HG03280 (cell line): ENCODE results near the gene ZNF678.
"Not testable (repeated sequence)": the region's sequence is repeated elsewhere in the genome, so short reads cannot be mapped to it uniquely, and the experiment has no call there.

Experiments
- ATAC-seq: cut with Tn5 transposase; IDR thresholded peaks from one replicate; pipeline ENCODE4 v1.9.1; 2021; ENCODE audit warnings: mild to moderate bottlenecking, moderate library complexity; ENCODE audit not compliant: unreplicated experiment

The ZNF678 gene

DNA sequence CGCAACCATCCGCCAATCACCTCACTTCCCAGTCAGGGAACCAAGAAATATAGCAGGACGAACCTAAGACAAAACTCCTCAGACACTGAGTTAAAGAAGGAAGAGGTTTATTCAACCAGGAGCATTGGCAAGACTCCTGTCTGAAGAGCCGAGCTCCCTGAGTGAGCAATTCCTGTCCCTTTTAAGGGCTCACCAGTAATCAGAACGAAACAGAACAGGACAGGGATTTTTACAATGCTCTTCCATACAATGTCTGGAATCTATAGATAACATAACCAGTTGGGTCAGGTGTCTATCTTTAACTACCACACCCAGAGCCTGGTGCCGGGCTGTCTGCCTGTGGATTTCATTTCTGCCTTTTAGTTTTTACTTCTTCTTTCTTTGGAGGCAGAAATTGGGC, 32.9 kb downstream of the ZNF678 start:
- not testable (repeated sequence) for ATAC-seq

DNA sequence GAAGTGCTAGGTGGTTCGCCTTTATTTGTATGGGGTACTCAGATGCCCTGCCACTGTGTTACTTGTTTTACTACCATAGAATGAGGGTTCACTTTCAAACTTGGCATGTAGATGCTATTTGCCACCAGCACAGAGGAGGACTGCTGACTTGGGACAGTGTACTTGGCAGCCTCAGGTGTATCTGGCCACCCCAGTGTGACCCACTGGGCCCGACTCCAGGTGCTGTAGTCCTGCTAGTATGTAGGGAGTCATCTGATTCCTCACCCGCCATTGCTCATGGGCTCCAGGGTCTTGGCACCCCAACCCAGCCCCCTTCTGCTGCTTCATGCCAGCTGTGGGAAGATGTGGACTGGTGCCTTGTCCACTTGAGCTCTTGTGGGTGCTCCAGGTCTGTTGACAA, 40.0 kb downstream of the ZNF678 start:
- ATAC-seq, result no peak

DNA sequence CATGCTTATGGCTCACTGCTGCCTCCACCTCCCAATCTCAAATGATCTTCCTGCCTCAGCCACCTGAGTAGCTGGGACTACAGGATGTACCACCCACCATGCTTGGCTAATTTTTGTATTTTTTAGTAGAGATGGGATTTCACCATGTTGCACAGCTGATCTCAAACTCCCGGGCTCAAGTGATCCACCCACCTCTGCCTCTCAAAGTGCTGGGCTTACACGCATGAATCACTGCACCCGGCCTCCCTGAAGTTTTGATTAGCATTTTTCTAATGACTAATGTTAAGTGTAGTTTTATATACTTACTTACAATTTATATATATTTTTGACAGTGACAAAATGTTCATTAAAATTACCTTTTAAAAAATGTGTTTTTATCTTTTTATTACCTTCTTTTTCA, 41.1 kb downstream of the ZNF678 start:
- ATAC-seq, result no peak

DNA sequence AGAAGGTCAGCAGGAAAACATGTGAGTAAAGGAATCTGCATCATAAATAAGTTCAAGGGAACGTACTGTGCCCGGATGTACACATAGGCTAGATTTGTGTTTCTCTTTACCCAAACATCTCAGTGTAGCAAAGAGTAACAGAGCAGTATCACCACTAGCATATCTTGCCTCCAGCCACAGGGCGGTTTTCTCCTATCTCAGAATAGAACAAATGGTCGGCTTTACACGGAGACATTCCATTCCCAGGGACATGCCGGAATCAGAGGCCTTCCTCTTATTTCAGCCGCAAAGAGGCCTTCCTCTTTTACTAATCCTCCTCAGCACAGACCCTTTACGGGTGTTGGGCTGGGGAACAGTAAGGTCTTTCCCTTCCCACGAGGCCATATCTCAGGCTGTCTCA, 42.9 kb downstream of the ZNF678 start:
- ATAC-seq, result not testable (repeated sequence)

DNA sequence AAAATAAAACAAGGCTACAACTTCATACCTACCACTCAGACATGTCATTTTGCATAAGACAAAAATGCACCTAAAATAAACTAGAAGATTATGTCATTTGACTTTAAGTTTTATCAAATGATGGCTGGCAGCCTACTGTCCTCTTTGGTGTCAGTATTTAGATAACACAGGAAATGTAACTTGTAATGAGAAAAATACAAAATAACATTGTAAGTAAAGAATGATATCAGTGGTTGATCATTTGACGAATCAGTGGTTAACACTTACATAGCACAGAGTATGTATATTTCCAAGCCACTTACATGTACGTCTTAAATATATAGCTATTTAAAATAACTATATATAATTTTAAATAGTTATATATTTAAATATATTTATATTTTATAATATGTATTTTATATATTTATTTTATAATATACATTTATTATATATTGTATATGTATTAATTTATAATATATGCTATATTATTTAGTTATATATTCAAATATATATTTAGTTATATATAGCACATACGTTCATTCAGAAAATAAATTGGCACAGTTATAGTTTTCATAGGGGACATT, 44.1 kb downstream of the ZNF678 start:
- no peak for ATAC-seq

DNA sequence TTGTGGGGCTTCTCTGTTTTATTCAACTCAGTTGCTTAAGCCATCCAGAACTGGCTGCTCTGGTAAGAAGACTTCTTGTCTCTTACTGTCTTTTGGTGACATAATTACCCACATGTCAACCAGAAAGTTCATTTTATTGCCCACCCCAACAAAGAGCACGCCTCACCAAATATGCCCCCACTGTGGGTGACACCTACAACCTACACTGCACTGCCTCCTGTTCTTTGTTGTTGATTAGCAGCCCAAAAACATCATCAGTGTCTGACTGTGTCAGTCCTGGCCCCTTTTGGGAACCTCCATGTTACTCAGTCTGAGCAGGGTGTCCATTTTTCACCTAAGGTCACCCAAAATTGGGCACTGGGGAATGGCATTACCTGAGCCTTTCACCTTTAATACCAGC, 49.3 kb downstream of the ZNF678 start:
- no peak for ATAC-seq

DNA sequence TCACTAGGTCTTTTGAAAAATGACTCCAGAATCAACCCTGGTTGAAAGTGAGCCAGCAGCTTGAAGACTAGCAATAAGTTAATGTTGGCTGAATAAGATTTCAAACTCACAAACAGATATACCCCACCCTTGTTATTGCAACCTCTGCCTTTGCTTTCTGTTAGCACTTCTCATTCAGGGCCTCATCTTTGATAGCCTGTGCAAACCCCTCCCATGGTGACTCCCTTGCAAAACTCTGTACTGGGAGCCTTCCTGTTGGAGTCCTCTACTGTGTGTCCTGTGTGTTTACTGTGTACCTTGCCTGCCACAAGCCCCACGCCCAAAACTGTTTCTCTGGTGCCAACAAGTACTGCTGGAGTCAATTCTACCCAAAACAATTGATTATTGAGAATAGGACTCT, 50.2 kb downstream of the ZNF678 start:
- ATAC-seq, result no peak

DNA sequence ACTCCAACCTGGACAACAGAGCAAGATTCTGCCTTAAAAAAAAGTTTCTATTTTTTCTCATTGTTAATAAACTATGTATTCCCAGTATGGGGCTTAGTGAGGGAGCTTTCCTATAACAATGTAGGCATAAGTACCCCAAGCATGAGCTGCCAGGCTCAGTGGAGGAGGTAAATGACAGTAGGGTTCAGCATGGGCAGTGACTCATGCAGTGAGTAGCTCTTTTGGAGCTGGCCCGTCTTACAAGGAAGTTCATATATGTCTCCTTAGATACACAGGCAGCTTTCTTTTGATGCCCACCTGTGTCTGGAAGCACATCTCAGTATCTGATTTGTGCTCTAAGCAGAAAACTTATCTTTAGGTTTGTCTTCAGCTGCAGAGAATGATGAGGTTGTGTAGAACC, 57.9 kb downstream of the ZNF678 start:
- ATAC-seq, result no peak

DNA sequence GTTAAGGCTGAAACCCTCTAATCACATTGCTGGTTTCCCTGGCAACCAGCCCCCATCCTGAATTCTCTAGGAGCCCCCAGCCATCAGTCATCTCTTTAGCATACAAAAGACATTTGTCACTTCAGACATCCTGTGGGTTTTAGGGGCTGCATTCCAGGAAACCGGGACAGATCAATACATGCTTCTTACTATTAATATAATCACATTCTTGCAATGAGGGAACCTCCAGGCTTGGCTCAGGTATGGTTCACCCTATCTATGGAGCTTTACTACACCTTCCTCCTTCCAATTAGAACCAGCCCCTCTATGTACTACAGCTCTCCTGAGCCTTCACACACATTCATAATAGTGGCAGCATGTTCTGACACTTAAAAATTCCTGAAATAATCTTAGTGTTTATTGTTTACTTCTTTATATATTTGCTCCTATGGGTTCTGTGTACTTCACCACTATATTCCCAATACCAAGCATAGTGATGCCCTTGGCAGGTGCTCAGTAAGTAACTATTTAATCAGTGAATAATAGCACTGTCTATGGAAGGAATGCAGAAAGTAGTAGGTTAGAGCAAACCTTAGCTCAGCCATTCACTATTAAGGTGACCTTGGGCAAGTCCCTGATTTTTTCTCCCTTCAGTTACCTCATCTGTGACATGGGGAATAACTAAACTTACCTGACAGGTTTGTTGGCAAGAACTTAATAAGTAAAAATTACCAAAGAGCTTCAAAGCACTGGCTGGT, 59.6 kb downstream of the ZNF678 start:
- ATAC-seq, result no peak

DNA sequence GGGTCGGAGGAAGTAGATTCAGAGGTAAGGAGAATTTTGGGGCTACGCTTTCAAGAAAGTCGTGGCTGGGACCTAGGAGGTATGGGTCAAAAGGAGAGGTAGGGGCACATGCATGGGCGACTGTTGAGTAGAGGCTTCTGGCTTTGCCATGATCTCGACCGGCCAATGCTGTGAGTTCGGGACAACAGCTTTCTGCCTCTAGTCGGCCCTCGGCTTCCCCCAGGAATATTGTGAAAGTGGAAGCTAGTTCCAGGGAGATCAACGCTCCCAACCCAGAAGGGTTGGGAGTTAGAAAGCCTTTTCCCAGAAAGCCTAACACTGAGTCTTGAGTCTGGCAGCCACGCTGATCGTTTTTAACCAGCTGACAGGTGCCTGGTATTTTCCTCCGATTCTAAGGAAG, 69.0 kb downstream of the ZNF678 start:
- no peak for ATAC-seq

DNA sequence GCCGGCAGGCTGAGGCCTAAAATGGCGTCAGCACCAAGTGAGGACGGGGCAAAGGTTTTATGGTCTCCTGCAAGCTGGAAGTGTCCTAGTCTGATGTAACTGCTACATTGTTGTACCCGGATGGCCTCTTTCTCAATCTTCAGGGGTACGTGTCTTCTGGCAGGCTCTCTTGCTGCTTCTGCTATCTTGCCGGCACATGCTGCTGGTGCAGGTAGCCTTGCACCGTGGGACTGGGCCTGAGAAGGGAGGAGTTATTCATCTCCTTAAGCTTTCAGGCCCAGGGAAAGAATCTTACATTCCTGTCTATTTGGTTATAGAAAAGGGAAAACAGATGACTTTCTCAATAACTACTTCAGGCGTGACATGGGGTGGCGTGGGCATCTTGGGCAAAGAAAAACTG, 72.2 kb downstream of the ZNF678 start:
- no peak for ATAC-seq

DNA sequence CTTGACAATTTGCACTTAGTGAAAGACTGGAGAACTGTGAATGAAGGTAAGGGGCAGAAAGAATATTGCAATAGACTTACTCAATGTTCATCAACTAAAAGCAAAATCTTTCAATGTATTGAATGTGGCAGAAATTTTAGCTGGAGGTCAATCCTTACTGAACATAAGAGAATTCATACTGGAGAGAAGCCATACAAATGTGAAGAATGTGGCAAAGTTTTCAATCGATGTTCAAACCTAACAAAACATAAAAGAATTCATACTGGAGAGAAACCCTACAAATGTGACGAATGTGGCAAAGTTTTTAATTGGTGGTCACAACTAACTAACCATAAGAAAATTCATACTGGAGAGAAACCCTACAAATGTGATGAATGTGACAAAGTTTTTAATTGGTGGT, 91.1 kb downstream of the ZNF678 start:
- ATAC-seq, result no peak

DNA sequence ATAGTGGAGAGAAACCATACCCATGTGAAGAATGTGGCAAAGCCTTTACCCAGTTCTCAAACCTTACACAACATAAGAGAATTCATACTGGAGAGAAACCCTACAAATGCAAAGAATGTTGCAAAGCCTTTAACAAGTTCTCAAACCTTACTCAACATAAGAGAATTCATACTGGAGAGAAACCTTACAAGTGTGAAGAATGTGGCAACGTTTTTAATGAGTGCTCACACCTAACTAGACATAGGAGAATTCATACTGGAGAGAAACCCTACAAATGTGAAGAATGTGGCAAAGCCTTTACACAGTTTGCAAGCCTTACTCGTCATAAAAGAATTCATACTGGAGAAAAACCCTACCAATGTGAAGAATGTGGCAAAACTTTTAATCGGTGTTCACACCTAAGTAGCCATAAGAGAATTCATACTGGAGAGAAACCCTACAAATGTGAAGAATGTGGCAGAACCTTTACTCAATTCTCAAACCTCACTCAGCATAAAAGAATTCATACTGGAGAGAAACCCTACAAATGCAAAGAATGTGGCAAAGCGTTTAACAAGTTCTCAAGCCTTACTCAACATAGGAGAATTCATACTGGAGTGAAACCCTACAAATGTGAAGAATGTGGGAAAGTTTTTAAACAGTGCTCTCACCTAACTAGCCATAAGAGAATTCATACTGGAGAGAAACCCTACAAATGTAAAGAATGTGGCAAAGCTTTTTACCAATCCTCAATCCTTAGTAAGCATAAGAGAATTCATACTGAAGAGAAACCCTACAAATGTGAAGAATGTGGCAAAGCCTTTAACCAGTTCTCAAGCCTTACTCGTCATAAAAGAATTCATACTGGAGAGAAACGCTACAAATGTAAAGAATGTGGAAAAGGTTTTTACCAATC, 91.7 kb downstream of the ZNF678 start:
- no peak for ATAC-seq

DNA sequence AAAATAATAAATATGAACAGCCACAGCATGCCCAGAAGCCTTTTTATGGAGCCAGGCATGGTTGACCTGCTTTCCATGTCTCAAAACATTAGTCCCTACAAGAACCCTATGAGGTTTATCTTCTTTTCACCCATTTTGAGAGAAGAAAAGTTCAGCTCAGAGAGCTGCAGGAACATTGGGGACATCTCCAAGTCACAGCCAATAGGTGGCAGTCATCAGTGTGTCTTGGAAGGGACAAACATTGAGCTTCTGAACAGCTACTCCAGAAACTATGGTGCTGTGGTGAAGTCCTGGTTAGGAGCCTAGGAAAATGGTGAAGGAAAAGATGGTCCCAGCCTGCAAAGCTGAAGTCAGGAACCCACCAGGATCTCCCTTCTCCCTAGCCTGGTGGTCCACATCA, 98.1 kb downstream of the ZNF678 start:
- no peak for ATAC-seq

DNA sequence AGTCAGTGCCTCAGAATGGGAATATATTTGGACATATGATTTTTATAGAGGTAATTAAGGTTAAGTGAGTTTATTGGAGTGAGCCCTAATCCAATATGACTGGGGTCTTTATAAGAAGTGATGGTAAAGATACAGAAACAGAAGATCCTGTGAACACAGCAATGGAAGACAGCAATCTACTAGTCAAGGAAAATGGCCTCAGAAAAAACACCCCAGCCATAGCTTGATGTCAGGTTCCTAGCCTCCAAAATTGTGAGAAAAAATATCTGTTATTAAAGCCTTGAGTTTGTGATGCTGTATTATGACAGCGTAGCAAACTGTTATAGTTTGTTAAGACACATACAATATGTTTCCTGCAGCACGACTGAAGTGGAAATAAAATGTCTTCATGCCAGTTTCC, 99.6 kb downstream of the ZNF678 start:
- no peak for ATAC-seq

DNA sequence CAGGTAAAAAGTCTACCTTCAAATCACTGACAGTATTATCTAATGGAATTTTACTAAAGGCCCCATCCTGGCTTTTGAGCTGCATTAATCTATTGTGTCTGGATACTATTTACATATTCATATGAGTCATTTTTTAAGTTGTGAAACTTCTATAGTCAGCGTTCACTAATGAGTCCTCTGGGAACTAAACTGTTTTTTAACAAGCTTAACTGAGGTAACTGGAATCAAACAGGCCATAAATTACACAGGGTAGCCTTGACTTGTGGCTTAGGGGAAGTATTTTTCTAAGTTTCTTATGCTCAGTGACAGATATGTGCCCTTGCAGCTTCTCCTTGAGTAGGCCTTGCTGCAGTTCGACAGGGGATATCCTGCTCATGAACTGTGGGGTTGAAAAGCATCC, 102.9 kb downstream of the ZNF678 start:
- ATAC-seq, result no peak

DNA sequence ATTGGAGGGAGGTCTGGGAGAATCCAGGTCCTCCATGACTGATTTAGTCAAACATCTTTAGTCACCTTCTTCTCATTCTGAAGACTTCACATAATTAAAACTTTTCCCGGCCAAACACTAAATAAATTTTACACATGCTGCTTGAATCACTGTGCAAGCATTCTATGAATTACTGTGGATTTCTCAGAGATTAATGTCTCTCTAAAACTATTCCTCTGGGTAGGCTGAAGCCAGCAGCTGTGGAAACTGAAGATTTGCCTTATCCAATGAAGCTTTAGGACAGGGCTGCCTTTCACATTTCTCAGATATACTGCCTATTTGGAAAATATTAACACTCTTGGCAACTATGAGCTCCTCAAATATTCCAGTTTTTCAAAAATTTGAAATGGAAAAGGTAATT, 110.1 kb downstream of the ZNF678 start:
- no peak for ATAC-seq

DNA sequence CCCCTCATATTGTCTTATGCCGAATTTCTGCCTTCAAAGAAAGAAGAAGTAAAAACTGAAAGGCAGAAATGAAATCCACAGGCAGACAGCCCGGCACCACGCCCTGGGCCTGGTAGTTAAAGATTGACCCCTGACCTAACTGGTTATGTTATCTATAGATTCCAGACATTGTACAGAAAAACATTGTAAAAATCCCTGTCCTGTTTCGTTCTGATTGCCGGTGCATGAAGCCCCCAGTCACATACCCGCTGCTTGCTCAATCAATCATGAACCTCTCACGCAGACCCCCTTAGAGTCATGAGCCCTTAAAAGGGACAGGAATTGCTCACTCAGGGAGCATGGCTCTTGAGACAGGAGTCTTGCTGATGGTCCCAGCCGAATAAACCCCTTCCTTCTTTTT, 122.5 kb downstream of the ZNF678 start:
- no peak for ATAC-seq

DNA sequence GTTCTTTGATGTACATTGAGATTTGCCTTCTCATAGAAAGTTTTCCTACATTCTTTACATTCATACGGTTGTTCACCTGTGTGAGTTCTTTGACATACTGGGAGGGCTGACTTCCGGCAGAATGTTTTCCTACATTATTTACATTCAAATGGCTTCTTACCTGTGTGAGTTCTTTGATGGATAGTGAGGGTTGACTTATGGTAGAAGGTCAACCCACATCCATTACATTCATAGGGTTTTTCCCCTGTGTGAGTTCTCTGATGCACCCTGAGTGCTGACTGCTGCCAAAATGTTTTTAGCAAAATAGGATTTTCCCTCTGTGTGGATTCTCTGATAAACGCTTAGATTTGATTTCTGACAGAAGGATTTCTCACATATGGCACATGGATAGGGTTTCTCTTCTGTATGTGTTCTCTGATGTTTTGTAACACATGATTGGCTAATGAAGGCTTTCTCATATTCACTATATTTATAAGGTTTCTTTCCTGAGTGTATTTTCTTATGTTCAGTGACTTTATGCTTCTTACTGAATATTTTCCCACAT, 134.0 kb downstream of the ZNF678 start:
- no peak for ATAC-seq

DNA sequence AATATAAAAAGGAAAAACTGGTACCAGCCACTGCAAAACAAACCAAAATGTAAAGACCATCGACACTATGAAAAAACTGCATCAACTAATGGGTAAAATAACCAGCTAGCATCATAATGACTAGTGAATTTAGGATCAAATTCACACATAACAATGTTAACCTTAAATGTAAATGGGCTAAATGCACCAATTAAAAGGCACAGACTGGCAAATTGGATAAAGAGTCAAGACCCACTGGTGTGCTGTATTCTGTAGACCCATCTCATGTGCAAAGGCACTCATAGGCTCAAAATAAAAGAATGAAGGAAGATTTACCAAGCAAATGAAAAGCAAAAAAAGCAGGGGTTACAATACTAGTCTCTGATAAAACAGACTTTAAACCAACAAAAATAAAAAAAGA, 138.3 kb downstream of the ZNF678 start:
- ATAC-seq, result not testable (repeated sequence)

DNA sequence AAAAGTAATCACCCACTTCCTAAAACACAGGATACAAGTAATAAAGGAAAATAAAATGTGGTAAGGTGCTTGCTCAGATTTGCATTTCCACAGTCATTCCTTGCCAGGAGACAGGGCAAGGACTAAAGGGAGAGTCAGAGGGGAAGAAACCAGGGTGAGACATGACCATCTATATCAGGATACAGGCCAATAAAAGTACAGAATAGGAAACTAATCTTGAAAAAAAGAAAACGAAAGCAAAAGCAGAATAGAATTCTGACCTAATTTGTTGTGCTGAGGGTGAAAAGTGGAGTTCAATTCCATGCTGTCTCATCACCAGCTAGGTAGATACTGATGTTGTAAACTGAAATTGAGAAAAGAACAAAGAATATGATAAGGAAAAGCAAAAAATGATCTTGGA, 144.5 kb downstream of the ZNF678 start:
- ATAC-seq, result no peak

DNA sequence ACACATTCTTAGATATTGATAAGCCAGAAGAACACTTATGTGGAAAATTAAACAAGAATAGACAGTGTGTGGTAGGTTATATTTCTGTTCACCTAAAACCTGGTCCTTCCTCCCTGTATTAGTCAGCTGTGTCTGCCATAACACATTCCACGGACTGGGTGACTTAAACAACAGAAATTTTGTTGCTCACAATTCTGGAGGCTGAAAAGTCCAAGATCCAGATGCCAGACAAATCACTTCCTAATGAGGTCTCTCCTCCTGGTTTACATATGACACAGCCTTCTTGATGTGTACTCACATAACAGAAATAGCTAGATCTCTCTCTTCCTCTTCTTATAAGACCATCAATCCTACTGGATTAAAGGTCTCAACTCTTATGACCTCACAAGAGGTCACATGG, 146.1 kb downstream of the ZNF678 start:
- no peak for ATAC-seq
